Right atrium auricular region (tissue), 2 donors: ENCODE measurements around the gene PRUNE2. TPM values are rescaled to one million over a fixed set of nuclear protein-coding genes. Genes with fewer than 3 reads are reported as not detected.
A peak's percentile ranks its signal among the peaks of the same experiment; 100 is the strongest.

Source experiments
- DNase-seq: peaks from one replicate; pipeline ENCODE4 v3.0.0-alpha.2; 2019; ENCODE audit warnings: low spot score
- H3K27ac ChIP-seq, 2 donors: fragments of 200-600 bp; sonication (generic); 1 replicate in 1 of 2; 2 replicates in 1 of 2; pipeline ENCODE4 v1.5.1; 2016 to 2019
- H3K27me3 ChIP-seq, 2 donors: fragments of 200-600 bp; sonication (generic); one replicate each; pipeline versions ENCODE4 v1.5.1 to v1.6.0; 2017 to 2019
- H3K36me3 ChIP-seq: fragments of 200-600 bp; sonication (generic); one replicate; pipeline ENCODE4 v1.5.1; 2016
- H3K4me1 ChIP-seq, 2 donors: fragments of 200-600 bp; sonication (generic); one replicate each; pipeline versions ENCODE4 v1.5.1 to v1.6.0; 2017 to 2019
- H3K4me3 ChIP-seq, 2 donors: fragments of 200-600 bp; sonication (generic); 1 replicate in 1 of 2; 2 replicates in 1 of 2; pipeline ENCODE4 v1.5.1; 2017 to 2019; ENCODE audit warnings: mild to moderate bottlenecking in 1 of 2, moderate library complexity in 1 of 2
- H3K9me3 ChIP-seq, 2 donors: fragments of 200-600 bp; sonication (generic); one replicate each; pipeline ENCODE4 v1.5.1; 2019
- total RNA-seq, 2 donors: library from RNA; depleted of rRNA; stranded (reverse); fragments of >200 nt; gene quantifications; one replicate each; pipeline ENCODE4 v1.1.0, GENCODE V29; 2016
- TF ChIP-seq, protein P1 (sequence below), 2 donors: fragments of 200-600 bp; sonication (generic); IDR thresholded peaks; one replicate each; pipeline ENCODE4 v1.5.1; 2019; ENCODE audit warnings: antibody characterized with exemption in 2 of 2

The PRUNE2 gene
- total RNA-seq, 2 donors from 2014 or later, result 15.4 to 28.5 TPM

DNA sequence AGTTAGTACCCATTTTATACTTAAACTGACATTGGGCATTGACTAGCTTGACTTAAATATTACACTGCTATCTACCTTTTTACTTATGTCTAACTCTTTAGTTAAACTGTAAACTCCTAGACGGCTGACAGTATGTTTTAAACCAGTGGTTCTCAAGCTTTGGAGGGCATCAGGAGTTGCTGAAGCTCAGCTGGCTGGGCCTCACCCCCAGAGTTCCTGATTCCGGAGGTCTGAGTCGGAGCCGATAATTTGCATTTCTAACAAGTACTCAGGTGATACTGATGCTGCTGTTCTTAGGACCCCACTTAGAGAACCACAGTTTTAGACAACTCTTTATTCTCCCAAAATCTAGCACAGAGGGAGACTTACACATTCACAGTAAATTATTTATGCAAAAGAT lies 205.0 kb downstream of the PRUNE2 start:
- H3K27me3 ChIP-seq, result no peaks in the 10 kb centered on the region
- no peaks in the 10 kb centered on the region for H3K4me1 ChIP-seq
- no peak overlapping the region for H3K4me3 ChIP-seq
- TF ChIP-seq, protein P1, sequence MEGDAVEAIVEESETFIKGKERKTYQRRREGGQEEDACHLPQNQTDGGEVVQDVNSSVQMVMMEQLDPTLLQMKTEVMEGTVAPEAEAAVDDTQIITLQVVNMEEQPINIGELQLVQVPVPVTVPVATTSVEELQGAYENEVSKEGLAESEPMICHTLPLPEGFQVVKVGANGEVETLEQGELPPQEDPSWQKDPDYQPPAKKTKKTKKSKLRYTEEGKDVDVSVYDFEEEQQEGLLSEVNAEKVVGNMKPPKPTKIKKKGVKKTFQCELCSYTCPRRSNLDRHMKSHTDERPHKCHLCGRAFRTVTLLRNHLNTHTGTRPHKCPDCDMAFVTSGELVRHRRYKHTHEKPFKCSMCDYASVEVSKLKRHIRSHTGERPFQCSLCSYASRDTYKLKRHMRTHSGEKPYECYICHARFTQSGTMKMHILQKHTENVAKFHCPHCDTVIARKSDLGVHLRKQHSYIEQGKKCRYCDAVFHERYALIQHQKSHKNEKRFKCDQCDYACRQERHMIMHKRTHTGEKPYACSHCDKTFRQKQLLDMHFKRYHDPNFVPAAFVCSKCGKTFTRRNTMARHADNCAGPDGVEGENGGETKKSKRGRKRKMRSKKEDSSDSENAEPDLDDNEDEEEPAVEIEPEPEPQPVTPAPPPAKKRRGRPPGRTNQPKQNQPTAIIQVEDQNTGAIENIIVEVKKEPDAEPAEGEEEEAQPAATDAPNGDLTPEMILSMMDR (IDR thresholded peaks at IDR 0.05), result no peak
- DNase-seq, result no peak
- H3K9me3 ChIP-seq, result no peaks in the 10 kb centered on the region
- no peaks in the 10 kb centered on the region for H3K36me3 ChIP-seq
- no peak overlapping the region for H3K27ac ChIP-seq

DNA sequence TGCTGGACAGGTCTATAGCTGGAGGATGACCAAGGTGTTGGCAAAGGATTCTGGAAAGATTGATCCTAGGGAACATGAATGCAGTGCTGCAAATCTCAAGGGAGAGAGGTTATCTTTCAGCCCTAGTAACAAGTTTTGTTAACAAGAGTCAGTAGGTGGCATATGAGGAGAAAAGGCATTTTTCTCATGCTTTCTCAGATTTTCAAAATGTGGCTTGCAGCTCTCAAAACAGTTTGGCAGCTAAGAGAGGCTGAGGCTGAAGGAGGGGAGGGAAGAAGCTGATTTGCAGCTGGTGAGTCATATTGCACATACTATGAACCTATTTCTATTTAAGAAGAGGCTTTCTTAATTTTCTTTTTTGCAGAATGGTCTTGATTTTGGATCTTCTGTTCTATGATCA lies 205.9 kb downstream of the PRUNE2 start:
- no peaks in the 10 kb centered on the region for H3K27me3 ChIP-seq
- TF ChIP-seq, protein P1 (IDR thresholded peaks at IDR 0.05), result no peak

DNA sequence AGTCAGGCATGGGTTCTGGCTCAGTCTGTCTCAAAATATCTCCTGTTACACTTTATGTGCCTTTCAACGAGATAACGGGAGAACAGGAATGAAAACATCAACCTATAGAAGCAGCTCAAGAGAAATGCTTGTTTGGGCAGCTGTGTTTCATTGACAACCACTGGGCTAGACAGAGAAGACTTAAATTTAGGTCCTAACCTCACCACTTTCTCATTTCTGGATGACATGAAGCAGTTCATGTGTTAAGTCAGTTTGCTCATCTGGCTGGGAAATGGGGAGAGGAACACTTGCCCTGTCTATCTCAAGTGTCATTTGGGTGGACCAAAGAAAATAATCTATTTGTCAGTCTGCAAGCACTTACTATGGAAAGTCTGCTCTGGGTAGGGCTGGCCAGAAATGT lies 208.4 kb downstream of the PRUNE2 start:
- Histone ChIP-seq H3K27me3 (no peaks in the 10 kb centered on the region), H3K27ac (no peak overlapping the region), H3K36me3 (no peaks in the 10 kb centered on the region), H3K4me3 (no peak overlapping the region), H3K9me3 (no peaks in the 10 kb centered on the region), H3K4me1 (no peaks in the 10 kb centered on the region)
- TF ChIP-seq, protein P1 (IDR thresholded peaks at IDR 0.05), result no peak
- DNase-seq, result no peak

More for the DNA sequence above, 205.9 kb downstream of the PRUNE2 start:
- no peaks in the 10 kb centered on the region for H3K36me3 ChIP-seq
- no peak overlapping the region for H3K27ac ChIP-seq
- H3K4me1 ChIP-seq, result no peaks in the 10 kb centered on the region
- H3K4me3 ChIP-seq, result no peak overlapping the region
- no peak for DNase-seq
- no peaks in the 10 kb centered on the region for H3K9me3 ChIP-seq

DNA sequence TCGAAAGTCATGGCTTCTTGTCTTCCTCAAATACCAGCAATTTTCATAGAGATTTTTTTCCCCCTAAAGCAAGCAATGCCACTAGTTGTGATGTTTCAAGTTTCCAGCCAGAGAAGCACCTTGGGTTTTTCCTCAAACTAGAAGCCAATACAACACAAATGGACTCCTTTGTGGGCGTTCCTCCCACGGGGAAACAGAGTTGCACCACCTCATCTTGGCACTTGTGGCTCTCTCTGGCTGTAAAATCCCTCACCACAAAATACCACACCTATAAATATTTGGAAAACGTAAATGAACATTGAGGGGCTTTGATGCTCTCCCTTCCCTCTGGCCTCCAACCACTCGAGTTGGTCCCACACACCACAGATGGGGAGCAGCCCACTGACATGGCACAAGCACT lies 208.8 kb downstream of the PRUNE2 start:
- no peaks in the 10 kb centered on the region for H3K9me3 ChIP-seq
- no peaks in the 10 kb centered on the region for H3K27me3 ChIP-seq
- H3K36me3 ChIP-seq, result no peaks in the 10 kb centered on the region
- no peaks in the 10 kb centered on the region for H3K4me1 ChIP-seq
- no peak overlapping the region for H3K27ac ChIP-seq
- TF ChIP-seq, protein P1 (IDR thresholded peaks at IDR 0.05), result no peak
- no peak overlapping the region for H3K4me3 ChIP-seq
- DNase-seq, result no peak

DNA sequence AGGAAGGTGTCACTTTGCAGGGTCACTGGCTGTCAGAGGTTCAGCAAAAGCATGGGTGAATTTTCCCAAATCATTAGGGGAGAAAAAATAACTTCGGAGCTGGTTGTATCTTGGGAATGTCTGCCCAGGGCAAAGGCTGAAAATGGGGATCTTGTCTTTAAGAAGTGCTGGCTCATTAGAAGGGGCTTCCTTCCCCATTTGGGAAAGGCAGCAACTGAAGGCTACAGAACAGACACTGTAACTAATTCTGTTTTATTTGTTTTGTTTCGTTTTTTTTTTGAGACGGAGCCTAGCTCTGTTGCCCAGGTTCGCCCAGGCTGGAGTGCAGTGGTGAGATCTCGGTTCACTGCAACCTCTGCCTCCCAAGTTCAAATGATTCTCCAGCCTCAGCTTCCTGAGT lies 212.0 kb downstream of the PRUNE2 start:
- Histone ChIP-seq H3K4me1 (no peaks in the 10 kb centered on the region), H3K36me3 (no peaks in the 10 kb centered on the region), H3K9me3 (no peaks in the 10 kb centered on the region), H3K27ac (peak overlapping the region in 1 of 2 donors; percentile 36), H3K27me3 (no peaks in the 10 kb centered on the region), H3K4me3 (no peak overlapping the region)
- no peak for DNase-seq
- TF ChIP-seq, protein P1 (IDR thresholded peaks at IDR 0.05), result no peak

DNA sequence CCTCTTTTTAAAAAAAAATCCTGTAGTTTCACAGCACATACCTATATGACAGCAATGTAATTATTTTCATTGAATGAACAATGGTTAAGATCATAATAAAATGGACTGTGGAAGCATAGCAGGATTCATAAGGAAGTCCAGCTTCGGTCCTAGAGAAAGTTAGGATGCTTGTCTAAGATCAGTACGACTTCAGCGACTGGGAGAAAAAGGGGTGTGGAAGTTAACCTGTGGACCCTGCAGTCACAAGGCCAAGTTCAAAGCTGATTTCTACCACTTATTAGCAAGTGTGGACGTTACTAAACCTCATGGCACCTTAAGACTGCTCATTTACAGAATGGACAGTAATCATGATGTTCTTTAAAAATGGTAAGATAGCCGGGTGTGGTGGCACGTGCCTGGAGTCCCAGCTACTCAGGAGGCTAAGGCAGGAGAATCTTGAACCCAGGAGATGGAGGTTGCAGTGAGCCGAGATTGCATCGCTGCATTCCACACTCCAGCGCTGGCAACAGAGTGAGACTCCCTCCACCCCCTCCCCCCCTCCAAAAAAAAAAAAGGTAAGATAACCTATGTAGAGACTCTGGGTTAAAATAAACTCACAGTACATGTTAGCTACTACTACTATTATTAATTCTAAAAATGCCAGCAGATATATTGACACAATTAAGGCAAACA lies 213.3 kb downstream of the PRUNE2 start:
- H3K9me3 ChIP-seq, result no peaks in the 10 kb centered on the region
- H3K4me3 ChIP-seq, result peak overlapping the region in 1 of 2 donors; percentile 29
- no peaks in the 10 kb centered on the region for H3K4me1 ChIP-seq
- H3K27me3 ChIP-seq, result no peaks in the 10 kb centered on the region
- DNase-seq, result no peak
- no peaks in the 10 kb centered on the region for H3K36me3 ChIP-seq
- TF ChIP-seq, protein P1 (IDR thresholded peaks at IDR 0.05), result no peak
- no peak overlapping the region for H3K27ac ChIP-seq
